LHCN-M2 (cell line): ENCODE results near the gene INAFM2. TPM values are rescaled to one million over a fixed set of nuclear protein-coding genes. Genes with fewer than 3 reads are reported as not detected.

ENCODE experiments used
- DNase-seq: peaks from one replicate; pipeline ENCODE4 v3.0.0-alpha.2; 2012; ENCODE audit warnings: low read depth
- polyA plus RNA-seq: library from polyadenylated mRNA; unstranded; fragments of >200 nt; gene quantifications from one replicate; pipeline ENCODE4 v1.2.1, GENCODE V29; 2012; ENCODE audit warnings: missing spikeins
- total RNA-seq: library from RNA; depleted of rRNA; stranded (reverse); fragments of >200 nt; gene quantifications from 2 replicates; pipeline ENCODE4 v1.2.3, GENCODE V29; 2014; rRNA removed

Gene INAFM2
- total RNA-seq: 16.4 and 19.7 TPM in 2 replicates
- 23.8 TPM for polyA plus RNA-seq

DNA sequence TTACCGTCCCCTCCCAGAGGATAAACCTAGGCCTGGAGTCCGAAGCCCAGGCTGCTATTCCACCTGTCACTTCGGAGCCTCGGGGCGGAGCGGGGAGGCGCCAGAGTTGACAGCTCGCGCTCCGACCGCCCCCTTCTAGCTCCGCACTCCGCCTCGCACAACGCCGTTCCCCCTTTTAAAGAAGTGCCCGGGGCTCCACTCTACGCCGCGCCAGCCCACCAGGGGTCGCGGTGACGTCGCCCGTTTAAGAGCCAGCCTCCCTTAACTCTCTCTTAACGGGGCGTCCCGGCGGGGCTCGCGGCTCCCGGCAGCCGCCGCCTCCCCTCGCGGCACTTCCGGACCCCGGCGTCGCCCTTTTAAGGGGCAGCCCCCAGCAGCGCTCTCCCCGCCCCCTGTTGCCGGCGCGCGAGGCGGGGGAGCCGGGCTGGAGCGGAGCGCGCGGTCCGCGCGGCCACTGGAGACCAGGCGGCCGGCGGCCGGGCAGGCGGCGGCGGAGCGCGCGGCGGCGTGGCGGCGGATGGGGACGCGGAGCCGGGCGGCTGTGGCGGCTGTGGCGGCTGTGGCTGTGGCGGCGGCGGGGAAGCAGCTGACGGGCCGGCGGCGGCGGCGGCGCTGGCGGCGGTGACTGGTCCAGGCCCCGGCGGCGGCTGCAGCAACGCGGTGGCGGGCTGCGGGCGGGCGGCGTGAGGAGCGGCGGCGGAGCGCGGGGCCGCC lies at the start of gene INAFM2:
Gene INAFM2, plus strand, starts transcription at position 454 of the 714 bp plus-strand sequence. CDS start 364 bp downstream, outside the sequence.
- peak; percentile 93 for DNase-seq

GRCh38 chr15:40274350-40275274 lies 48.9 kb upstream of the INAFM2 start:
- DNase-seq: peak; percentile 67

- no peak for DNase-seq
These were observed 48.0 kb upstream of the INAFM2 start for GRCh38 chr15:40275523-40275922.

DNA sequence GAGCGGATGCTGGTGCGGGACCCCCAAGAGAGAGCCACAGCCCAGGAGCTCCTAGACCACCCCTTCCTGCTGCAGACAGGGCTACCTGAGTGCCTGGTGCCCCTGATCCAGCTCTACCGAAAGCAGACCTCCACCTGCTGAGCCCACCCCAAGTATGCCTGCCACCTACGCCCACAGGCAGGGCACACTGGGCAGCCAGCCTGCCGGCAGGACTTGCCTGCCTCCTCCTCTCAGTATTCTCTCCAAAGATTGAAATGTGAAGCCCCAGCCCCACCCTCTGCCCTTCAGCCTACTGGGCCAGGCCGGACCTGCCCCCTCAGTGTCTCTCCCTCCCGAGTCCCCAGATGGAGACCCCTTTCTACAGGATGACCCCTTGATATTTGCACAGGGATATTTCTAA lies 47.5 kb upstream of the INAFM2 start:
- no peak for DNase-seq

DNA sequence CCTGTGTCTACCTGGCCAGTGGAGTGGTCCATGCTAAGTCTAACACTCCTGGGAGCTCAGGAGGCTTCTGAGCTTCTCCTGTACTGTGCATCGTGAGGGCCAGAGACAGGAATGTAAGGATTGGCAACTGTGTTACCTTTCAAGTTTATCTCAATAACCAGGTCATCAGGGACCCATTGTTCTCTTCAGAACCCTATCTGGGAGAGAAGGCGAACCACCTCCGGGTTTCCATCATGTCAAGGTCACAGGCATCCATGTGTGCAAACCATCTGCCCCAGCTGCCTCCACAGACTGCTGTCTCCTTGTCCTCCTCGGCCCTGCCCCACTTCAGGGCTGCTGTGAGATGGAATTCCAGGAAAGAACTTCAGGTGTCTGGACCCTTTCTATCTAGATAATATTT lies 46.6 kb upstream of the INAFM2 start:
- no peak for DNase-seq

DNA sequence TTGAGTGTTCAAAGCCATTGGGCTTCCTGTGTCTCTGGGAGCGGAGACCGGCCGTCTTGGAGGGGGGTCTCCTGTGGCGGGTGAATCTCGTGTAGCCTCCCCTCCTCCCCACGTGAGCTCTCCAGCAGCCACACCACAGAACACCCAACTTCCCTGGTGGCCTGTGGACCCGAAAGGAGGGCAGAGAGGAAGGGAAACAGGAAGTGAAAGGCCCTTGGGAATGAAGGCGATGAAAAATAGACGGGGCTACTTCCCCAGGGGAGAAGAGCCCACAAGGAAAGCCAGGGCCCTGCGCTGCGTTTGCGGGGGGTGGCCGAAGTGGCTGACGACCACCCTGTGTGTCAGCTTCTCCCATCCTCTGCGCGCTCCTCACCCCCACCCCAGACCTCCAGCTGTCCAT lies 46.0 kb upstream of the INAFM2 start:
- DNase-seq: no peak

DNA sequence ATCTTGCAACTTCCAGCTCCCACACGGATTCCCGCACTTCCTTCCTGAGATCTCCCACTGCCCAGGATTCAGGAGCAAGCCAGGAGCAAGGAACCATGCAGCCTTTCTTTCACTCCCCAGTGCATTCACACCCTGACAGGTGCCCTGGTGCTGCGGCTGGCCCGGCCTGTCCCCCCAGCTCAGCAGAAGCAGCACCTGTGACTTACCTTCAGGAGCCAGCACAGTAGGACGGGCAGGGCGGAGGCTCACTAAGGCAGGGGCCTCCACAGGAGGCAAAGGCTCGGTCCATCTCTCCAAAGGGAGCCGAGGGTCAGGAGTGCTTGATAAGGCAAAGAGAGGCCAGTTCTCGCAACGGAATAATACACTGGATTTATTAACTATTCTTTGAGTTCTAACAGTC lies 45.5 kb upstream of the INAFM2 start:
- DNase-seq: no peak

GRCh38 chr15:40279437-40280141 lies 43.9 kb upstream of the INAFM2 start:
- DNase-seq: peak; percentile 28

- DNase-seq: no peak
These were observed 43.0 kb upstream of the INAFM2 start for GRCh38 chr15:40280260-40281056.

- no peak for DNase-seq
These were observed 42.3 kb upstream of the INAFM2 start for GRCh38 chr15:40281057-40281800.

GRCh38 chr15:40281801-40282146 lies 41.7 kb upstream of the INAFM2 start:
- DNase-seq: no peak

- DNase-seq: no peak
These were observed 41.2 kb upstream of the INAFM2 start for GRCh38 chr15:40282147-40282868.

DNA sequence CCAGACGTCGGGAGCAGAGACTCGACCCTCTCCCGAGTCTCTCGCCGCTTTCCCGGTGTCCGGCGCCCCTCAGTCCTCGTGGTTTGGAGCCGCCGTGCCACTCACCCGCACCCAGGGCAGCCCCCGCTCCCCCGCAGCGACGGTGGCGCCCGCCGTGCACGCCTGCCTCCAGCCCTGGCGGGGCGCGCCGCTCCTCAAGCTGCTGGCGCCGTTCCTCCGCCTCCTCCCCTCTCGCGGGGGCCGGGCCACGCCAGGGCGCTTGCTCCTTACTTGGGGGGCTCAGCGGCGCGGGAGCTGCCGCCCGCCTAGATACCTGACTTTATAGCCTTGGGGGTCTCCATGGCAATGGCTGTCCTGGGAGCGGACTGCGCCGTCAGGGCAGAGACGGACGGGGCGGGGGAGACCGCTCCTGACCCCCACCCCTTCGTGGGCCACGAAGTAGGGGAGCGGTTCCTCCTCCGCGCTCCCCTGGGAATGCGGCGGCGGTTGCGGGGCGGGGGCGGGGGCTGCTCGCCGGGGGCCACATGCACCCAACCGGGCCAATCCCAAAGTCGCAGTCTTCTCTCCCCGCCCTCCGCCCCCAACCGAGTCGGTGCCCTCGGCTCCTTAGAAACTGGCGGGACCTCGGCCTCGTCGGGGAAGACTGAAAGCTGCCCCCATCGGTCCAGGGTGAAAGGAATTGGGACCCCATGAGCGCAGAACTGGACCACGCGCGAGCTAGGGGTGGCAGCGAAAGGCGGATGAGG lies 40.5 kb upstream of the INAFM2 start, which contains the start of gene ANKRD63:
Gene ANKRD63, minus strand, starts transcription at position 196 of the 746 bp plus-strand sequence. CDS start 478 bp downstream, outside the sequence.
- no peak for DNase-seq

GRCh38 chr15:40283615-40284300 lies 39.7 kb upstream of the INAFM2 start:
- DNase-seq: no peak

DNA sequence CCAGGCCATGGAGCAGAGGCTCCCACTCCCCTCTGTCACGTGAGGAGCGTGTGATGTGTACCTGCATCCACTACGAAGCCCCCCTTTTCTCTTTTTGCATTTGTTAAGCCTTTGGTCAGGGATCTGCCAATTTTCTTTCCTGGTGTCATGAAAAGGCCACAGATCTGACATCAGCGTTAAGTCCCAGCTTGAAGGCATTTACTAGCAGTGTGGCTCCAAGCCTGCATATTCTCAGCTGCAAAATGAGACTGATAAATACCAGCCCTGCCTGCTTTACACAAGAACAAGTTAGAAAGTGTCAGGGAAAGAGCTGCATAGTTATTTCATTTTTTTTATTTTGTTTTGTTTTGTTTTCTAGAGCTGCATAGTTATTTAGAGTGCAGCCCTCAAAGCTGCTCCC lies 38.3 kb upstream of the INAFM2 start:
- DNase-seq: no peak

GRCh38 chr15:40285554-40286011 lies 37.9 kb upstream of the INAFM2 start:
- no peak for DNase-seq

DNA sequence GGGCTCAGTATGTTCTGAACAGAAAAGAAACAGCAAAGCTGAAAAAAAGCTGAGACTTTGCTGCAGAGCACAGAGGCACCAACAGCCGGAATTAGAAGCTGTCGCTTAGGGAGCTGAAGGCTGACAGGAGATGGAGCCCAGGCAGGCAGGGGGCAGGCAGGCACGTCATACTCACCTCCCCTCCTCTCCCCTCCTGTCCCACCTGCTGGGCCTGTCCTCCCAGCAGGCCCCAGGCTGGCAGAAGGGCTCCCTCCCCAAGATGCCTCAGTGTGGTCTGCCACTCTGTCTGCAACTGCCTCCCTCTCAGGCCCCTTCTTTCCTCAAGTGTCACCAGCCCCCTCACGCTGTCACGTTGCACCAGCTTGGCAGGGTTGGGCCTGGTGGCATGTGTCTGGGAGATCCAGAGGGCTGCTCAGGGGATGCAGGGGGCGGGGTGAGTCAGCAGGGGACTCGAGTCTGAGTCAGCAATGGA lies 37.4 kb upstream of the INAFM2 start:
- DNase-seq: no peak

DNA sequence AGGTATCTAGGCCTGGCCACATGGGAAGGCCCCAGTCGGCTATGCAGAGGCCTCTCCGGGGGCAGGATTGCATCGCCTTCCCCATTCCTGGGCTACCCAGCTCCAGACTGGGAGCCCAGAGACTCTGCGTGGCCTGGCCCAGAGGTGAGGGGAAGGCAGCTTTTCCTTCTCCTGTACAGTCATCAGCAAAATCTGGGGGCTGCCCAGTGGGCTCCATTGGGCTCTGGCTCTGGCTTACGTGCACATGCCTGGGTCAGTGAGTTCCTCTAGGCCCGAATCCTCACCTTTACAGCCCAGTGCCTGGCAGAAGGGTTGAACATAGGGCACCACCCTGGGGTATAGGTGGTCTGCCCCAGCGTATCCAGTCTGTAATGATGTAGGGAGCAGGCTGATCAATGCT lies 36.7 kb upstream of the INAFM2 start:
- DNase-seq: no peak
